K562 (cell line): ENCODE measurements around the gene CLIP1.

Experiments used
- CC2D1A ChIP-seq: fragments of 450-650 bp; IDR thresholded peaks from 2 replicates; pipeline ENCODE4 v1.6.1; 2017; ENCODE audit warnings: mild to moderate bottlenecking
- POLR2A ChIP-seq: fragments of 450-650 bp; conservative IDR thresholded peaks from 2 replicates; pipeline ENCODE4 v1.6.1; 2016
- ZBTB33 ChIP-seq: sonication (generic); formaldehyde crosslinking; IDR thresholded peaks from 2 replicates; pipeline ENCODE4 v1.8.1; 2023; ENCODE audit warnings: mild to moderate bottlenecking, missing genetic modification reagents

GRCh38 chr12:122458105-122459035 is 35.9 kb upstream of the CLIP1 start:
- TF ChIP-seq CC2D1A = no peak
- TF ChIP-seq POLR2A = no peak
- TF ChIP-seq ZBTB33 = no peak
